ENCODE results near the gene RIF1.

Gene RIF1

GRCh38 chr2:151422917-151423439 is 13.3 kb downstream of the RIF1 start:
- DNase-seq = peak in 1 of 3 experiments; percentile 61

DNA sequence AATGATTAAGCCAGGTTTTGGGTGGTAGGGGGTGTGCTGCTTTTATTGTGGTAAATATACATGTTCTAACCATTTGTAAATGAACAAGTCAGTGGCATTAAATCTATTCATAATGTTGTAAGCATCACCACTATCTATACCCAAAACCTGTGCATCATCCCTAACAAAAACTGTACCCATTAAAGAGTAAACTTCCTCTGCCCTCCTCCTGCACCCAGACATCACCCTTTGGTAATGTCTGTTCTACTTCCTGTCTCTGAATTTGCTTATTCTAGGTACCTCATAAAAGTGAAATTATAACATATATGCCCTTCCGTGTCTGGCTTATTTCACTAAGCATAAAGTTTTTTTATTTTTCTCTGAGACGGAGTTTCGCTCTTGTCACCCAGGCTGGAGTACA is 14.1 kb downstream of the RIF1 start:
- no peak for DNase-seq

DNA sequence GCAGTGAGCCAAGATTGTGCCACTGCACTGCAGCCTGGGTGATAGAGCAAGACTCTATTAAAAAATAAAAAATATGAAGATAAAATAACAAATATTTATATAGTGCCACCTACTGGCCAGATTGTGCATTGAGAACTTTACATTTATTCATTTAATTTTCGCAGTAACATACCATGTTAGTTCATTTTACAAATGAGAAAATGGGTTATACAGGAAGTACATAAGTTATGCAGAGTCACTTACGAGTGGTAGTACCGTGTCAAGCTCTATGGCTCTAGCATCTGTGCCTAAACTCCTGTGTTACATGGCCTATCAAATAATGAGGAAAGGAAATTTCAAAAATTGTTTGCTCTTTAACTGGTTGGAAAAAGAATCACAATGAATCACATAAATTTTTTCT is 27.9 kb downstream of the RIF1 start:
- peak in 2 of 3 experiments; percentile 0 to 25 for DNase-seq

DNA sequence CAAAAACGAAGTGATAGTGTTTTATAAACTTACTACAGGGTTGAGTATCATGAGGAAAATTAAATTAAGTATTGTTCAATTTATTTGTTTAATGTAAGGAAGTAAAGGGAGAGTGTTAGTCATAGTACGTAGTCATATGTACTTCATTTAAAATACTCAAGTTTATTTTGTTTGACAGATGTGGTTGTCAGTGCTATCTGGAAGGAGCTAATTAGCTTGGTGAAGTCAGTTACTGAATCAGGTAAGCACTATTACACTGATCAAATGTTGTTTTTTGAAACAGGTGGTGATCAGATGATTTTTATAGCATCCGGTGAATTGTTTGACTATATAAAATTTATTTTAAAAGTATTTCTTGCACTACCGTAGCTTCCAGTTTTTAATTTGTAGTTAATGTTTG is 28.8 kb downstream of the RIF1 start:
- DNase-seq = no peak

GRCh38 chr2:151439127-151439526 is 29.4 kb downstream of the RIF1 start:
- no peak for DNase-seq

- DNase-seq = no peak
Measured at GRCh38 chr2:151459358-151459757, 49.7 kb downstream of the RIF1 start.

- no peak for DNase-seq
Measured at GRCh38 chr2:151465771-151466170, 56.1 kb downstream of the RIF1 start.

GRCh38 chr2:151470556-151470955 is 60.9 kb downstream of the RIF1 start:
- no peak for DNase-seq

DNA sequence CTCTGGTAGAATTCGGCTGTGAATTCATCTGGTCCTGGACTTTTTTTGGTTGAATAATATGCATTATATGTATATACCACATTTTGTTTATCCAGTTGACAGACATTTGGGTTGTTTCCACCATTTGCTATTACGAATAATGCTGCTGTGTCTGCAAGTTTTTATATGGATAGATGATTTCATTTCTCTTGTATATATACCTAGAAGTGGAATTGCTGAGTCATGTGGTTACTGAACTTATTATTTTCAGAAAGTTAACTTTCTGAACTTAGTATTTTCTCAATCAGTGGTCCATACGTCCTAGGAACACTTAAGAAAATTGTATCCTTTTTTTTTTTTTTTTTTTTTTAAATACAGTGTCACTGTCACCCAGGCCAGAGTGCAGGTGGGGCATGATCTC is 63.3 kb downstream of the RIF1 start:
- DNase-seq = no peak

DNA sequence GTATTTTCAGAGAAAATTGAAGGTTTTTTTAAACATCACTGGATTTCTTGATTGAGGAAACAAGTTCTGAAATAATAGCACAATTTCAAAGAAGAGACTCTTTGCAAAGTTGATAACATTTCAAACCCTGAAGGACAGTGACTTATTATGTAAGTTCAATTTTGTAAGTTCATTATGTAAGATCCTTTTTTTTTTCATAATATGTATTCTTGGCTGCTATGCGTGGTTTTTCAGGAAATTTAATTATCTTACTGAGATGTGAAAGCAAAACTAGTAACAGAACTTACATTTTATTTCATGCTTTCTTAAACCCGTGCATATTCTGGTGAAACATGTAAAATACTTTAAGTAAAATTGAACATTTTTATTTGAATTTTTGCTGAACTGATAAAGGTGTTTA is 65.4 kb downstream of the RIF1 start:
- no peak for DNase-seq

DNA sequence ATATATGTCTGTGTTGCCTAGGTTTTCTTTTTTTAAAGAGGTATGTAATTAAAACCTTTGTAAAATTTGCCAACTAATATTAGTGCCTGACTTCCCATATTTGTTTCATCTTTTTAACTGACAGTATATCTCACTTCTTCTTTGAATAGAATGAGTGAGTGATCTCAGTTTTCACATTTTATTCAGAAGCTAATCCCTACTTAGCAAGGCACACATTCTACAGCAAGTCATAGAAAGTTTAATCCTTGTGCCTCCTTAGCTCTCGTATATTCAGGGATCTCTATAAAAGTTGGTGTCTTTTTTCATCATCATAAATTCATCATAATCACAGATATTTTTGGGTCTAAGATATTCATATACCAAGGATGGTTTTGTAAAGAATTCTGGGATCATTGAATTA is 66.6 kb downstream of the RIF1 start:
- DNase-seq = no peak

GRCh38 chr2:151478011-151478410 is 68.3 kb downstream of the RIF1 start:
- DNase-seq = no peak

- DNase-seq = no peak
Measured at GRCh38 chr2:151481744-151482143, 72.0 kb downstream of the RIF1 start.

- no peak for DNase-seq
Measured at GRCh38 chr2:151482171-151482725, 72.5 kb downstream of the RIF1 start.

DNA sequence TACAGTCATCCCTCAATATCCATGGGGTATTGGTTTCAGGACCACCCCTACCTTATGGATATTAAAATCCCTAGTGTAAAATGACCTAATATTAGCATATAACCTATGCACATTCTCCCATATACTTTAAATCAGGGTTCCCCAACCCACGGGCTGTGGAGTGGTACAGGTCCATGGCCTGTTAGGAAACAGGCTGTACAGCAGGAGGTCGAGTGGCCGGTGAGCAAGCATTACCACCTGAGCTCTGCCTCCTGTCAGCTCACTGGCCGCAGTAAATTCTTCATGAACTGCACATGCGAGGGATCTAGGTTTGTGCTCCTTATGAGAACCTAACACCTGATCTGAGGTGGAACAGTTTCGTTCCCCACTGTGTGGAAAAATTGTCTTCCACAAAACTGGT is 73.8 kb downstream of the RIF1 start:
- DNase-seq = no peak

- DNase-seq = no peak
Measured at GRCh38 chr2:151484100-151484499, 74.4 kb downstream of the RIF1 start.

GRCh38 chr2:151486053-151486452 is 76.4 kb downstream of the RIF1 start:
- no peak for DNase-seq

DNA sequence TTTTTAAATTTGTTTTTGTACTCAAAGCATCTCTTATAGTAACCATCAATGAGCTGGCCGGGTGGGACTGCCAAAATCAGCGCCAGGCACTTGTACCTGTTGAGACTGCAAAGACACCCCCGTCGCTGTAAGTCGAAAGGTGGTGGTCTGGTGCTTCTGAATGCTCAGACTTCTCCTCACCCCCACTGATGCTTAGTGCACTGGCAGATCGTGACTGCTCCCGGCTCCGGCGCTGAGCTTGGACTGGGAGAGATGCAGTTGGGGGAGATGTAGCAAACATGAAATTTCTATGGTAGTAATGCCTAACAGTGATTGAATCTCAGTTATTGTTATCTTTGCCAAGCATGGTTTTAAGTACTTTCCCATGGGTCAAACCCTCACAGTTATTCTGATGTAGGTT is 80.6 kb downstream of the RIF1 start:
- no peak for DNase-seq

- DNase-seq = no peak
Measured at GRCh38 chr2:151491496-151491895, 81.8 kb downstream of the RIF1 start.

- no peak for DNase-seq
Measured at GRCh38 chr2:151498178-151498577, 88.5 kb downstream of the RIF1 start.

DNA sequence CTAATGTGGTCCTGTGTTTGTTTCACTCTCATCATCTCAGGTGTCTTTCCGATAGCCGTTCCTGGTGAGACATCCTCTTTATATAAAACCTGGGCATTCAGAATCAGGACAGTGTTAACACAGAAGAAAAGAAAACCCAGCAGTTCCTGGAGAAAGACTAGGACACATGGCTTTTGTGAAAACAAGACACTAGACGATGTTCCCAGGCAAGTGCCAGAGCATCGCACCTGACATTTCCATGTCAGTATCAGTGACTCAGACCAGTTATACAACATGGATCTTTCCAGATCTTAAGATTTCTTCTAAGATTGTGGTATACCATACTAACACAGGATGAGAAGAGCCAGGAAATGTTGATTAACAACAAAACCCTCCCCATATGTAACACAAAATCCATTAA is 96.5 kb downstream of the RIF1 start:
- DNase-seq = no peak

GRCh38 chr2:151508519-151508918 is 98.8 kb downstream of the RIF1 start:
- no peak for DNase-seq

DNA sequence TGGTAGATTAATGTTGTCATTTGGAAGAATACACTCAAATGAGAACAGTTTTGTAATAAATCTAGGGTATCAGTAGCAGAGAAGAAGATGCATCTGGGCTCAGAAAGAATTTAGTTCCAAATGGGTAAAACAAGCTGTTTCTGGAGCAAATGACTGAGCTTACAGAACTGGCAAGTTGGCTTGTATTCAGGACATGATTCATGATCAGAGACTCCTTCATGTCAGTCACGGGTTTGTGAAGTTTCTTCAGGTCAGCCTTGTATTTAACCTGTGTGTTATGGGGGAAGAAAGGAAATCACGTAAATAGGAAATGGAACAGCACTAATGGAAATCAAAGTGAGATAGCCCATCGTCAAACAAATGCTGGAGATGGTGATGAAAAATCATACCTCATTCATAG is 109.1 kb downstream of the RIF1 start:
- DNase-seq = no peak

DNA sequence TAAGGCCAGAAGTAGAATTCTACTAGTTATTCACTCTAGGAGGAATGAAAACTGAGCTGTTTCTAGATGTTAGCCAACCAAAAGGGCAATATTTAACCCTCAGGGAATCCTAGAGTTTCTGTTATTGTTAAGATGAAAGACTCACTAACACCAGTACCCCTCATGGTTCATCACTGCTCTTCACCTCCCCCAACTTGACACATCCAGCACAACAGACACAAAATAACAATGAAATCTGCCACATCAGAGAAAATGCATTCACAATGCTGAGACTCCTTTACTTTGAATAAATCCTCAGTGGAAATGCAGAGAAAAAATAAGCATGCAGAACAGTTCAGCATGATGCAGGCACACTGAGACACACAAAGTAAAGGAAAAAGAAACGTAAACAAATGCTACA is 111.3 kb downstream of the RIF1 start:
- DNase-seq = no peak

GRCh38 chr2:151522556-151522955 is 112.9 kb downstream of the RIF1 start:
- DNase-seq = no peak

DNA sequence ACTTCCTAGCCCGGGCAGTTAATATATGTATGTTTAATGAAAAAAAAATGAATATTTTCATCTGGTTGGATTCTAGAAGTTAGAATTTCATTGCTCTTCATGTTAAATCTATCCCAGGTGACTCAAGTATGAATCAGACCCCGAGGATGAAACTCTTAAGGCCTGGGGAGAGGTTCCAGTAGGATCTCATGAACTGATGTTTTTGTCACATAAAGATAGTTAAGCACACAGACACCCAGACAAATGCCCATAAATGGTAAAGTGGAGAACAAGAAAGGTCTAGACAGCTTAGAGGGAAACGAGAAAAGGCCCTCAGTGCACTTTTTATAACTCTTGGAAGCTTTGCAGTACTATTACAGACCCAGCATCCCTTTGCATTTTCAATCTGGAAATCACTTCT is 114.1 kb downstream of the RIF1 start:
- DNase-seq = no peak

Measured in NCI-H1417 (cell line).